ENCODE data around the gene DCTN2. TPM values are rescaled to one million over a fixed set of nuclear protein-coding genes. Genes with fewer than 3 reads are reported as not detected.

Gene DCTN2
- polyA plus RNA-seq, 1 donor from 2014 or later = 369 TPM

DNA sequence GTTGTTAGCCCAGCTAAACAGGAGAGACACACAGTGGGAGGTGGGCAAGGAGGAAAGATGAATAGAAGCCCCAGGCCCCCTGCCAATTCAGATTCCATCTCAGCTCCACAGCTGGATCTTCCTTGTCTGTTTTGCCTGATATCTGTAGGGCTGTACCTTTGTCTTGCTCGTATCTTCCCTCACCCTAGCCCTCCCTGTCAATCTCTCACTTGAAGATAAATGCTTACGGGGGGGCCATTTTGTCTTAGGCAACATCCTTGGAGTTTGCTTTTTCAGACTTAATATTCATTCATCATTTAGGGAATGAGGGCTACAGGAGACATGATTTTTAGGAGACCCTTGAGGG, 5.3 kb upstream of the DCTN2 start:
- no peaks in the 10 kb centered on the region for H3K27me3 ChIP-seq (ENCODE audit: insufficient read depth, low read depth, low read length)
- peaks cover 5% of the 10 kb centered on the region for H4K20me1 ChIP-seq (ENCODE audit: insufficient read depth)
- peak overlapping the region; percentile 90 for H3K4me2 ChIP-seq (ENCODE audit: low read length)
- no peak overlapping the region for H2AFZ ChIP-seq (ENCODE audit: low read depth, low read length)
- peak overlapping the region; percentile 99 for H3K9ac ChIP-seq (ENCODE audit: low read length)
- H3K4me3 ChIP-seq (ENCODE audit: low read length) = peak overlapping the region; percentile 79
- TF ChIP-seq, protein P1, sequence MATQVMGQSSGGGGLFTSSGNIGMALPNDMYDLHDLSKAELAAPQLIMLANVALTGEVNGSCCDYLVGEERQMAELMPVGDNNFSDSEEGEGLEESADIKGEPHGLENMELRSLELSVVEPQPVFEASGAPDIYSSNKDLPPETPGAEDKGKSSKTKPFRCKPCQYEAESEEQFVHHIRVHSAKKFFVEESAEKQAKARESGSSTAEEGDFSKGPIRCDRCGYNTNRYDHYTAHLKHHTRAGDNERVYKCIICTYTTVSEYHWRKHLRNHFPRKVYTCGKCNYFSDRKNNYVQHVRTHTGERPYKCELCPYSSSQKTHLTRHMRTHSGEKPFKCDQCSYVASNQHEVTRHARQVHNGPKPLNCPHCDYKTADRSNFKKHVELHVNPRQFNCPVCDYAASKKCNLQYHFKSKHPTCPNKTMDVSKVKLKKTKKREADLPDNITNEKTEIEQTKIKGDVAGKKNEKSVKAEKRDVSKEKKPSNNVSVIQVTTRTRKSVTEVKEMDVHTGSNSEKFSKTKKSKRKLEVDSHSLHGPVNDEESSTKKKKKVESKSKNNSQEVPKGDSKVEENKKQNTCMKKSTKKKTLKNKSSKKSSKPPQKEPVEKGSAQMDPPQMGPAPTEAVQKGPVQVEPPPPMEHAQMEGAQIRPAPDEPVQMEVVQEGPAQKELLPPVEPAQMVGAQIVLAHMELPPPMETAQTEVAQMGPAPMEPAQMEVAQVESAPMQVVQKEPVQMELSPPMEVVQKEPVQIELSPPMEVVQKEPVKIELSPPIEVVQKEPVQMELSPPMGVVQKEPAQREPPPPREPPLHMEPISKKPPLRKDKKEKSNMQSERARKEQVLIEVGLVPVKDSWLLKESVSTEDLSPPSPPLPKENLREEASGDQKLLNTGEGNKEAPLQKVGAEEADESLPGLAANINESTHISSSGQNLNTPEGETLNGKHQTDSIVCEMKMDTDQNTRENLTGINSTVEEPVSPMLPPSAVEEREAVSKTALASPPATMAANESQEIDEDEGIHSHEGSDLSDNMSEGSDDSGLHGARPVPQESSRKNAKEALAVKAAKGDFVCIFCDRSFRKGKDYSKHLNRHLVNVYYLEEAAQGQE (IDR thresholded peaks at IDR 0.05; ENCODE audit: borderline replicate concordance) = no peak
- TF ChIP-seq EZH2 (IDR thresholded peaks at IDR 0.05; ENCODE audit: borderline replicate concordance, insufficient read depth, low read length, poor library complexity, severe bottlenecking) (no peak), RAD21 (conservative IDR thresholded peaks at IDR 0.05) (no peak), TAF1 (IDR thresholded peaks at IDR 0.05; ENCODE audit: low read depth) (no peak), POLR2AphosphoS5 (IDR thresholded peaks at IDR 0.05) (no peak), MXI1 (conservative IDR thresholded peaks at IDR 0.05; ENCODE audit: poor library complexity, severe bottlenecking) (no peak), SMC3 (conservative IDR thresholded peaks at IDR 0.05; ENCODE audit: poor library complexity) (no peak)
- TF ChIP-seq, protein P2, sequence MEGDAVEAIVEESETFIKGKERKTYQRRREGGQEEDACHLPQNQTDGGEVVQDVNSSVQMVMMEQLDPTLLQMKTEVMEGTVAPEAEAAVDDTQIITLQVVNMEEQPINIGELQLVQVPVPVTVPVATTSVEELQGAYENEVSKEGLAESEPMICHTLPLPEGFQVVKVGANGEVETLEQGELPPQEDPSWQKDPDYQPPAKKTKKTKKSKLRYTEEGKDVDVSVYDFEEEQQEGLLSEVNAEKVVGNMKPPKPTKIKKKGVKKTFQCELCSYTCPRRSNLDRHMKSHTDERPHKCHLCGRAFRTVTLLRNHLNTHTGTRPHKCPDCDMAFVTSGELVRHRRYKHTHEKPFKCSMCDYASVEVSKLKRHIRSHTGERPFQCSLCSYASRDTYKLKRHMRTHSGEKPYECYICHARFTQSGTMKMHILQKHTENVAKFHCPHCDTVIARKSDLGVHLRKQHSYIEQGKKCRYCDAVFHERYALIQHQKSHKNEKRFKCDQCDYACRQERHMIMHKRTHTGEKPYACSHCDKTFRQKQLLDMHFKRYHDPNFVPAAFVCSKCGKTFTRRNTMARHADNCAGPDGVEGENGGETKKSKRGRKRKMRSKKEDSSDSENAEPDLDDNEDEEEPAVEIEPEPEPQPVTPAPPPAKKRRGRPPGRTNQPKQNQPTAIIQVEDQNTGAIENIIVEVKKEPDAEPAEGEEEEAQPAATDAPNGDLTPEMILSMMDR (IDR thresholded peaks at IDR 0.05; ENCODE audit: poor library complexity, severe bottlenecking) = no peak
- H3F3A ChIP-seq (ENCODE audit: insufficient read depth, low read length, poor library complexity, severe bottlenecking) = peaks cover 7% of the 10 kb centered on the region
- no peaks in the 10 kb centered on the region for H3K36me3 ChIP-seq (ENCODE audit: insufficient read depth, low read length)
- H3K79me2 ChIP-seq (replicated peaks; ENCODE audit: insufficient read depth, low read length) = peaks cover 75% of the 10 kb centered on the region
- H3K9me2 ChIP-seq (ENCODE audit: insufficient read depth, low read length) = no peaks in the 10 kb centered on the region
- H3K27ac ChIP-seq (ENCODE audit: low read length) = peak overlapping the region; percentile 91
- no peaks in the 10 kb centered on the region for H3K9me3 ChIP-seq (ENCODE audit: low read length)

DNA sequence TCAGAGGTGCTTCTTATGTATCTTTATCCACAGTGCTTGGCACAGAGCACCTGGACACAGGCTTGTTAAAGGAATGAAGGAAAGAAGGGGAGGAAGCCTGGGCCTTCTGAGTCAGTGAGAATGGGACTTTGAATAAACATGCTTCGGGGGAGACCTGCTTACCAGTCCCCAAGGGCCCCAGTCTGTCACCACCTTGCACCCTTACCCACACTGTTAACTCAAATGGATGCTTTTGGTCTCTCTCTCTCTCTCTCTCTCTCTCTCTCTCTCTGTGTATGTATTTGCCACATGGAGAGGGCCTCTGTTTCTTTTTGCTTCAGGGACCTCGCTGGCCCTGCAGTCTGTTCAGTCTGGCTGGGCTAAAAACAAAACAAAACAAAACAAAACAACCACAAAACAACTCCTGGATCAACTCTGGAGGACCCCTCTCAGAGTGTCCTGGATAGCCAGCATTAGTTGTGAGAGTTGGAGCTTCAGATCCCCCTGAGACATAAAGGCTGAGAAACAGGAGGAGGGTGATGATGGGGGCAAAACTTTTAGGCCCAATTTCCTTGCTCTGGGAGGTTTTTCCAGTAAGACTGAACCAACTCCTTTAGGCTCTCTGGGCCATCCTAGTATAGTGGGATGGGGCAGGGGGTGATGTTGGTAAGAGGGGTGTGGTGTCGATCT, 4.8 kb upstream of the DCTN2 start:
- peak overlapping the region; percentile 79 for H3K4me3 ChIP-seq (ENCODE audit: low read length)
- TF ChIP-seq TAF1 (IDR thresholded peaks at IDR 0.05; ENCODE audit: low read depth) (no peak), EP300 (conservative IDR thresholded peaks at IDR 0.05; ENCODE audit: poor library complexity, severe bottlenecking) (no peak), SMC3 (conservative IDR thresholded peaks at IDR 0.05; ENCODE audit: poor library complexity) (no peak), EZH2 (IDR thresholded peaks at IDR 0.05; ENCODE audit: borderline replicate concordance, insufficient read depth, low read length, poor library complexity, severe bottlenecking) (no peak), RAD21 (conservative IDR thresholded peaks at IDR 0.05) (no peak), POLR2AphosphoS5 (IDR thresholded peaks at IDR 0.05) (no peak), MXI1 (conservative IDR thresholded peaks at IDR 0.05; ENCODE audit: poor library complexity, severe bottlenecking) (no peak)
- TF ChIP-seq, protein P1 (IDR thresholded peaks at IDR 0.05; ENCODE audit: borderline replicate concordance) = no peak
- TF ChIP-seq, protein P2 (IDR thresholded peaks at IDR 0.05; ENCODE audit: poor library complexity, severe bottlenecking) = no peak

More for the DNA sequence above, 4.8 kb upstream of the DCTN2 start:
- Histone ChIP-seq H3K9ac (ENCODE audit: low read length) (peak overlapping the region; percentile 99), H3F3A (ENCODE audit: insufficient read depth, low read length, poor library complexity, severe bottlenecking) (peaks cover 7% of the 10 kb centered on the region), H3K4me2 (ENCODE audit: low read length) (peak overlapping the region; percentile 90), H3K27ac (ENCODE audit: low read length) (peak overlapping the region; percentile 91), H3K79me2 (replicated peaks; ENCODE audit: insufficient read depth, low read length) (peaks cover 73% of the 10 kb centered on the region), H3K9me3 (ENCODE audit: low read length) (no peaks in the 10 kb centered on the region), H2AFZ (ENCODE audit: low read depth, low read length) (no peak overlapping the region), H3K9me2 (ENCODE audit: insufficient read depth, low read length) (no peaks in the 10 kb centered on the region), H3K27me3 (ENCODE audit: insufficient read depth, low read depth, low read length) (no peaks in the 10 kb centered on the region), H4K20me1 (ENCODE audit: insufficient read depth) (peaks cover 5% of the 10 kb centered on the region), H3K36me3 (ENCODE audit: insufficient read depth, low read length) (no peaks in the 10 kb centered on the region)

Data from neural cell (in vitro differentiated cells).